SK-N-SH (cell line): ENCODE measurements around the gene ARGLU1. TPM values are rescaled to one million over a fixed set of nuclear protein-coding genes. Genes with fewer than 3 reads are reported as not detected.

Source experiments
- CTCF ChIA-PET: fragments of 300-600, 350-600 bp; formaldehyde crosslinking; extraction: SDS; loops from one replicate; lab custom pipeline; 2021; lab: Yijun Ruan, JAX
- POLR2A ChIA-PET: fragments of 350-600 bp; sonication (Branson Sonifier 250); formaldehyde crosslinking; extraction: SDS; loops from one replicate; lab custom pipeline; 2020; ENCODE audit warnings: antibody characterized with exemption, inconsistent platforms; lab: Yijun Ruan, JAX
- DNase-seq: peaks from one replicate; pipeline ENCODE4 v3.0.0; 2012
- H2AFZ ChIP-seq: fragments of 200-600 bp; sonication (generic); 2 replicates; pipeline ENCODE4 v1.8.1; 2016; ENCODE audit warnings: antibody characterized with exemption, mild to moderate bottlenecking, low read depth
- H3F3A ChIP-seq: fragments of 200-600 bp; sonication (generic); replicated peaks from 2 replicates; pipeline ENCODE3; 2016; ENCODE audit warnings: antibody characterized with exemption, mild to moderate bottlenecking; ENCODE audit not compliant: insufficient read depth
- H3K27ac ChIP-seq, 2 experiments: fragments of 200-500 bp in 1 of 2; fragments of 200-600 bp in 1 of 2; sonication (Bioruptor generic) in 1 of 2; sonication (generic), shearing (Covaris generic) in 1 of 2; 2 replicates each; pipeline versions ENCODE4 v1.5.1 to v1.6.1; 2014 to 2016; ENCODE audit warnings: low read depth in 2 of 2, inconsistent platforms in 1 of 2, low read length in 1 of 2, mild to moderate bottlenecking in 1 of 2, mixed read lengths in 1 of 2
- H3K27me3 ChIP-seq: fragments of 200-600 bp; sonication (generic), shearing (Covaris generic); 2 replicates; pipeline ENCODE4 v1.6.1; 2016; ENCODE audit warnings: mixed run types; ENCODE audit not compliant: insufficient read depth
- H3K36me3 ChIP-seq, 2 experiments: fragments of 200-500 bp in 1 of 2; fragments of 200-600 bp in 1 of 2; sonication (Bioruptor generic) in 1 of 2; sonication (generic) in 1 of 2; replicated peaks in 1 of 2; 2 replicates each; pipeline versions ENCODE3 to v1.5.1; 2014 to 2016; ENCODE audit warnings: low read length in 1 of 2, mild to moderate bottlenecking in 1 of 2; ENCODE audit not compliant: insufficient read depth in 2 of 2, control insufficient read depth in 1 of 2
- H3K4me1 ChIP-seq, 2 experiments: fragments of 200-500 bp in 1 of 2; fragments of 200-600 bp in 1 of 2; sonication (Bioruptor generic) in 1 of 2; sonication (generic), shearing (Covaris generic) in 1 of 2; 2 replicates each; pipeline versions ENCODE4 v1.5.1 to v1.6.1; 2014 to 2016; ENCODE audit warnings: low read depth in 1 of 2, low read length in 1 of 2, mixed run types in 1 of 2; ENCODE audit not compliant: insufficient read depth in 2 of 2, control insufficient read depth in 1 of 2
- H3K4me2 ChIP-seq: fragments of 200-600 bp; sonication (generic), shearing (Covaris generic); 2 replicates; pipeline ENCODE4 v1.6.1; 2017; ENCODE audit warnings: mixed run types
- H3K4me3 ChIP-seq, 2 experiments: fragments of 200-500 bp in 1 of 2; fragments of 200-600 bp in 1 of 2; sonication (Bioruptor generic) in 1 of 2; sonication (generic), shearing (Covaris generic) in 1 of 2; 2 replicates each; pipeline versions ENCODE4 v1.5.1 to v1.8.1; 2014 to 2016; ENCODE audit warnings: low read depth in 2 of 2, inconsistent platforms in 1 of 2, low read length in 1 of 2, mild to moderate bottlenecking in 1 of 2, mixed read lengths in 1 of 2, moderate library complexity in 1 of 2
- H3K79me2 ChIP-seq: fragments of 200-600 bp; sonication (generic); 2 replicates; pipeline ENCODE4 v1.8.1; 2017; ENCODE audit warnings: mild to moderate bottlenecking; ENCODE audit not compliant: insufficient read depth
- H3K9ac ChIP-seq: fragments of 200-600 bp; sonication (generic); 2 replicates; pipeline ENCODE4 v1.6.1; 2017; ENCODE audit warnings: mixed run types
- H3K9me2 ChIP-seq: fragments of 200-600 bp; sonication (generic); 2 replicates; pipeline ENCODE4 v1.6.1; 2017; ENCODE audit warnings: mixed run types
- H3K9me3 ChIP-seq: fragments of 200-600 bp; sonication (generic); 2 replicates; pipeline ENCODE4 v1.6.1; 2017; ENCODE audit warnings: mixed run types, mild to moderate bottlenecking, moderate library complexity
- H4K20me1 ChIP-seq: fragments of 200-600 bp; sonication (generic); 2 replicates; pipeline ENCODE4 v1.6.1; 2017; ENCODE audit warnings: mild to moderate bottlenecking, mixed run types; ENCODE audit not compliant: insufficient read depth
- FOXM1 ChIP-seq: IDR thresholded peaks from 2 replicates; pipeline ENCODE4 v1.4.0; 2012; ENCODE audit warnings: low read depth, mild to moderate bottlenecking
- PBX3 ChIP-seq: IDR thresholded peaks from 2 replicates; pipeline ENCODE4; 2012
- REST ChIP-seq: IDR thresholded peaks from 2 replicates; pipeline ENCODE4 v1.6.1; 2012; ENCODE audit warnings: mild to moderate bottlenecking, low read depth, low read length, moderate library complexity
- RXRA ChIP-seq: IDR thresholded peaks from 2 replicates; pipeline ENCODE4 v1.4.0; 2012; ENCODE audit warnings: low read depth, mild to moderate bottlenecking, borderline replicate concordance
- SMC3 ChIP-seq: IDR thresholded peaks from 2 replicates; pipeline ENCODE4 v1.6.1; 2012; ENCODE audit warnings: low read depth, low read length, improper control_type of control experiment
- TAF1 ChIP-seq: IDR thresholded peaks from 2 replicates; pipeline ENCODE4 v1.6.1; 2012; ENCODE audit warnings: low read depth, mild to moderate bottlenecking, low read length, moderate library complexity, borderline replicate concordance
- WGBS: methylation state at CpG from one replicate; pipeline ENCODE4 v1.1.6; 2017; ENCODE audit warnings: low lambda C conversion rate; 5-methylcytosine and 5-hydroxymethylcytosine counted together
- polyA plus RNA-seq, 3 experiments: library from polyadenylated mRNA; depleted of rRNA; stranded (reverse); fragments of >200 nt; gene quantifications; 2 replicates each; pipeline ENCODE4 v1.2.3, GENCODE V29; 2012
- TF ChIP-seq, protein P1 (sequence below): IDR thresholded peaks from 2 replicates; pipeline ENCODE4 v1.4.0; 2012; ENCODE audit warnings: low read depth, borderline replicate concordance
- TF ChIP-seq, protein P2 (sequence below): IDR thresholded peaks from 2 replicates; pipeline ENCODE4 v1.4.0; 2012; ENCODE audit warnings: low read depth, borderline replicate concordance

ARGLU1 gene
- polyA plus RNA-seq, 1 of the 3 experiments (the other 2 are of a cell fraction), result 101 TPM

DNA sequence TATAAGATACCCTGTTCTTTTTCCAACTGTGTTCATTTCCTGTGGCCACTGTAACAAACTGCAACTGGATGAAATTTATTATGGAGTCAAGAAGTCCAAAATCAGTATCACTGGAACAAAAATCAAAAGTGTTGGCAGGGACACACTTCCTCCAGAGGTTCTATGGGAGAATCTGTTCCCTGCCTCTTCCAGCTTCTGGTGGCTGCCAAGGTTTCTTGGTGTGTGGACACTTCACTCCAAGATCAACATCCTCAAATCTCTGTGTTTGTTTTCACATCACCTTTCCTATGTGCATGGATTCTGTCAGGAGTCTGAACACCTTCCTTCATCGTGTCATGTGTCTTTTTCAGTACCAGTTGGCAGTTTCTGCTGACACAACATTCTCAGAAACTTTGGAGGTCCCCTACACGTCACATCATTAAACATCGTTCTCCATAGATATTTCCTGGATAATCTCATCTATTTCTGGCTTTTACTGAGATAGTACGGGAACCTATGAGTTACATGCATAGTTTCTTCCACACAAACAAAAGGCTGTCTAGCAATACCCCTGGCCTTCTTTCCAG, 17.3 kb downstream of the ARGLU1 start:
- H3F3A ChIP-seq, result no peaks in the 10 kb centered on the region
- no peak for DNase-seq
- no peak overlapping the region for H3K4me2 ChIP-seq
- no peaks in the 10 kb centered on the region for H3K9me2 ChIP-seq
- no peaks in the 10 kb centered on the region for H3K27me3 ChIP-seq
- H3K36me3 ChIP-seq, result peaks cover 45 to 77% of the 10 kb centered on the region in 2 experiments
- TF ChIP-seq, protein P1, sequence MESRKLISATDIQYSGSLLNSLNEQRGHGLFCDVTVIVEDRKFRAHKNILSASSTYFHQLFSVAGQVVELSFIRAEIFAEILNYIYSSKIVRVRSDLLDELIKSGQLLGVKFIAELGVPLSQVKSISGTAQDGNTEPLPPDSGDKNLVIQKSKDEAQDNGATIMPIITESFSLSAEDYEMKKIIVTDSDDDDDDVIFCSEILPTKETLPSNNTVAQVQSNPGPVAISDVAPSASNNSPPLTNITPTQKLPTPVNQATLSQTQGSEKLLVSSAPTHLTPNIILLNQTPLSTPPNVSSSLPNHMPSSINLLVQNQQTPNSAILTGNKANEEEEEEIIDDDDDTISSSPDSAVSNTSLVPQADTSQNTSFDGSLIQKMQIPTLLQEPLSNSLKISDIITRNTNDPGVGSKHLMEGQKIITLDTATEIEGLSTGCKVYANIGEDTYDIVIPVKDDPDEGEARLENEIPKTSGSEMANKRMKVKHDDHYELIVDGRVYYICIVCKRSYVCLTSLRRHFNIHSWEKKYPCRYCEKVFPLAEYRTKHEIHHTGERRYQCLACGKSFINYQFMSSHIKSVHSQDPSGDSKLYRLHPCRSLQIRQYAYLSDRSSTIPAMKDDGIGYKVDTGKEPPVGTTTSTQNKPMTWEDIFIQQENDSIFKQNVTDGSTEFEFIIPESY, result no peak
- TF ChIP-seq, protein P2, sequence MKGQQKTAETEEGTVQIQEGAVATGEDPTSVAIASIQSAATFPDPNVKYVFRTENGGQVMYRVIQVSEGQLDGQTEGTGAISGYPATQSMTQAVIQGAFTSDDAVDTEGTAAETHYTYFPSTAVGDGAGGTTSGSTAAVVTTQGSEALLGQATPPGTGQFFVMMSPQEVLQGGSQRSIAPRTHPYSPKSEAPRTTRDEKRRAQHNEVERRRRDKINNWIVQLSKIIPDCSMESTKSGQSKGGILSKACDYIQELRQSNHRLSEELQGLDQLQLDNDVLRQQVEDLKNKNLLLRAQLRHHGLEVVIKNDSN, result no peak
- TF ChIP-seq PBX3, result no peak
- TF ChIP-seq SMC3, result no peak
- no peak for TF ChIP-seq TAF1
- TF ChIP-seq REST, result no peak
- no peak for TF ChIP-seq RXRA
- no peak for TF ChIP-seq FOXM1
- CTCF ChIA-PET, result interaction anchor here (1.1 kb wide), 1 partner anchor 13 kb away, joined by 3 read pairs; no protein-coding TSS in a partner anchor
- no peak overlapping the region for H3K4me3 ChIP-seq
- no peaks in the 10 kb centered on the region for H3K9me3 ChIP-seq
- peaks cover 47% of the 10 kb centered on the region for H4K20me1 ChIP-seq
- POLR2A ChIA-PET, result no interaction called here
- no peaks in the 10 kb centered on the region for H3K4me1 ChIP-seq
- H3K27ac ChIP-seq, result no peak overlapping the region; a peak in 1 of 4 replicates
- WGBS, result 98% methylated on average over 4 of the region's 4 CpGs
- H2AFZ ChIP-seq, result no peak overlapping the region
- no peak overlapping the region for H3K9ac ChIP-seq
- peaks cover 99% of the 10 kb centered on the region for H3K79me2 ChIP-seq
